Islet of Langerhans (tissue), 1 donor: ENCODE data around the gene SATB1.
"Not testable (repeated sequence)": the region's sequence is repeated elsewhere in the genome, so short reads cannot be mapped to it uniquely, and the experiment has no call there.

Experiments
- FAIRE-seq: peaks from one replicate; lab custom pipeline; 2011; peaks lifted over from hg19 to GRCh38; lab: Jason Lieb, UNC

SATB1 gene

GRCh38 chr3:18351823-18352744 lies 73.1 kb downstream of the SATB1 start:
- peak; percentile 98 for FAIRE-seq

- no peak for FAIRE-seq
Measured at GRCh38 chr3:18351069-18351628, 74.0 kb downstream of the SATB1 start.

GRCh38 chr3:18349197-18349798 lies 75.8 kb downstream of the SATB1 start:
- FAIRE-seq = no peak

GRCh38 chr3:18346097-18346496 lies 79.0 kb downstream of the SATB1 start:
- FAIRE-seq = peak; percentile 5

GRCh38 chr3:18345015-18345367 lies 80.1 kb downstream of the SATB1 start:
- no peak for FAIRE-seq

GRCh38 chr3:18344306-18345014 lies 80.7 kb downstream of the SATB1 start:
- FAIRE-seq = peak; percentile 66

- peak; percentile 41 for FAIRE-seq
Measured at GRCh38 chr3:18343809-18344208, 81.3 kb downstream of the SATB1 start.

- FAIRE-seq = no peak
Measured at GRCh38 chr3:18338827-18339514, 86.2 kb downstream of the SATB1 start.

GRCh38 chr3:18337231-18337630 lies 87.9 kb downstream of the SATB1 start:
- FAIRE-seq = no peak

- no peak for FAIRE-seq
Measured at GRCh38 chr3:18334837-18335601, 90.1 kb downstream of the SATB1 start.

GRCh38 chr3:18330772-18331441 lies 94.2 kb downstream of the SATB1 start:
- not testable (repeated sequence) for FAIRE-seq

- FAIRE-seq = no peak
Measured at GRCh38 chr3:18308096-18308650, 117.0 kb downstream of the SATB1 start.

- no peak for FAIRE-seq
Measured at GRCh38 chr3:18307529-18307928, 117.6 kb downstream of the SATB1 start.

- FAIRE-seq = no peak
Measured at GRCh38 chr3:18302517-18302916, 122.6 kb downstream of the SATB1 start.

- FAIRE-seq = no peak
Measured at GRCh38 chr3:18301781-18302180, 123.4 kb downstream of the SATB1 start.

- FAIRE-seq = no peak
Measured at GRCh38 chr3:18300916-18301315, 124.2 kb downstream of the SATB1 start.

- FAIRE-seq = no peak
Measured at GRCh38 chr3:18297126-18297525, 128.0 kb downstream of the SATB1 start.
